ENCODE results near the gene IPCEF1. TPM values are rescaled to one million over a fixed set of nuclear protein-coding genes. Genes with fewer than 3 reads are reported as not detected.

The IPCEF1 gene
- total RNA-seq, 1 experiment from 2014 or later = 0.57 TPM

DNA sequence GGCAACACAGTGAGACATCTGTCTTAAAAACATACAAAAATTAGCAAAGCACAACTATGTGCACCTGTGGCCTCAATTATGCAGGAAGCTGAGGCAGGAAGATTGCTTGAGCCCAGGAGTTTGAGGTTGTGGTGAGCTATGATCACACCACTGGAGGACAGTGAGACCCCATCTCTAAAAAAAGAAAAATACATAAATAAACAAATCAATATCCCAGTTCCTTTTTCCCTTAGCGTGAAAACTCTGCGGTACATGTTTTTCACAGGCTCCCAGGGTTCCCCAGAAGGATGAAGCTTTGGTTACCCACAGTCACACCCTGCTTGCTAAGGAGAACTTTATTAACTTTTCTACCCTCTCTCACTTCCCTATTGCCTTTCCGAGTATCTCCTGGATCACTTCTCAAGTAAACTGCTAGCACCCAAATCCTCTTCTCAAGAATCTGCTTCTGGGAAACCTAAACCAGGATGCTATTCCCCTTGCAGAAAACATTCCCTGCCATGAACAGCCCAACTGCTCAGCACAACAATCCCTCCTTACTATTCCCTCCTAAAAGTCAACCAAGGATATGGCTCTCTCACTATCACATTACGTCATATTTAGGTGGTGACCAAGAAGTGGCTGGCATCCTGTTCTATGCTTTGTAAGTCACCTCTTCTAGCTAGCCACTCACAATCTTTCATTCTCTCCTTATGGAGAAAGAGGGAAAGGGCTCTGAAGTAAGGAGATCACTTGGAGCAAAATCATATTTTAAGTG is 122.4 kb downstream of the IPCEF1 start:
- H4K20me1 ChIP-seq (ENCODE audit: insufficient read depth) = no peaks in the 10 kb centered on the region
- TF ChIP-seq, protein P1, sequence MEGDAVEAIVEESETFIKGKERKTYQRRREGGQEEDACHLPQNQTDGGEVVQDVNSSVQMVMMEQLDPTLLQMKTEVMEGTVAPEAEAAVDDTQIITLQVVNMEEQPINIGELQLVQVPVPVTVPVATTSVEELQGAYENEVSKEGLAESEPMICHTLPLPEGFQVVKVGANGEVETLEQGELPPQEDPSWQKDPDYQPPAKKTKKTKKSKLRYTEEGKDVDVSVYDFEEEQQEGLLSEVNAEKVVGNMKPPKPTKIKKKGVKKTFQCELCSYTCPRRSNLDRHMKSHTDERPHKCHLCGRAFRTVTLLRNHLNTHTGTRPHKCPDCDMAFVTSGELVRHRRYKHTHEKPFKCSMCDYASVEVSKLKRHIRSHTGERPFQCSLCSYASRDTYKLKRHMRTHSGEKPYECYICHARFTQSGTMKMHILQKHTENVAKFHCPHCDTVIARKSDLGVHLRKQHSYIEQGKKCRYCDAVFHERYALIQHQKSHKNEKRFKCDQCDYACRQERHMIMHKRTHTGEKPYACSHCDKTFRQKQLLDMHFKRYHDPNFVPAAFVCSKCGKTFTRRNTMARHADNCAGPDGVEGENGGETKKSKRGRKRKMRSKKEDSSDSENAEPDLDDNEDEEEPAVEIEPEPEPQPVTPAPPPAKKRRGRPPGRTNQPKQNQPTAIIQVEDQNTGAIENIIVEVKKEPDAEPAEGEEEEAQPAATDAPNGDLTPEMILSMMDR (conservative IDR thresholded peaks at IDR 0.05) = no peak
- no peak for TF ChIP-seq EZH2 (IDR thresholded peaks at IDR 0.05; ENCODE audit: low read depth)
- no peaks in the 10 kb centered on the region for H3K36me3 ChIP-seq (ENCODE audit: low read depth)
- intact Hi-C loops (cut with micrococcal nuclease; ENCODE audit: unreplicated experiment) = no loop called here
- no peak overlapping the region for H2AFZ ChIP-seq
- no peaks in the 10 kb centered on the region for H3K9me3 ChIP-seq (ENCODE audit: insufficient read depth, low read depth)
- DNase-seq = no peak
- no TSS peak for BruUV-seq (replicated peaks)
- H3K9me2 ChIP-seq (ENCODE audit: insufficient read depth) = no peaks in the 10 kb centered on the region
- no peak overlapping the region for H3K27ac ChIP-seq
- H3K79me2 ChIP-seq (ENCODE audit: low read depth) = no peaks in the 10 kb centered on the region
- ChIA-PET POLR2A (ENCODE audit: unreplicated experiment) (no interaction called here), CTCF (no interaction called here)
- H3K27me3 ChIP-seq (ENCODE audit: insufficient read depth, low read depth) = no peaks in the 10 kb centered on the region
- H3K4me1 ChIP-seq (replicated peaks; ENCODE audit: insufficient read depth) = no peaks in the 10 kb centered on the region
- no peak overlapping the region for H3K4me2 ChIP-seq
- H3F3A ChIP-seq (ENCODE audit: insufficient read depth, low read depth) = no peaks in the 10 kb centered on the region
- H3K4me3 ChIP-seq = no peak overlapping the region

DNA sequence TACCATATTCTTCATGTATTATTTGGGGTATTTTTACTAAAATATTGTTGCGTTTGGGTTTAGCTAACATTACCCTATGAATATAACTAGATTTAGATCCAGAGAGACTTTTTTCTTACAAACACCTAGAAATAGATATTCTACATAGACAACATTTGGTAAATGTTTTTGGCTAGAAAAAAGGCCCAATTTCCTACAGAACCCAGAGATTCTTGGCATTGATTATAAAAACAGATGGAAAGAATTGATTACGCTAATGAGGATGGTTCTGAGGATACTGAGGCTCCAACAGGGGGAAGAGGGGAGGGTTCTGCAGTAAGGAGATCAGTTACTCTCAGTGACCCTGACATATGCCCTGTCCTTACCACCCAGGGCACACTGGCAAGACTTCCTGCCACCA is 123.2 kb downstream of the IPCEF1 start:
- Histone ChIP-seq H4K20me1 (ENCODE audit: insufficient read depth) (no peaks in the 10 kb centered on the region), H3K4me1 (replicated peaks; ENCODE audit: insufficient read depth) (no peaks in the 10 kb centered on the region), H2AFZ (no peak overlapping the region), H3K27ac (no peak overlapping the region), H3K4me2 (no peak overlapping the region), H3F3A (ENCODE audit: insufficient read depth, low read depth) (no peaks in the 10 kb centered on the region), H3K79me2 (ENCODE audit: low read depth) (no peaks in the 10 kb centered on the region), H3K9me2 (ENCODE audit: insufficient read depth) (no peaks in the 10 kb centered on the region), H3K36me3 (ENCODE audit: low read depth) (no peaks in the 10 kb centered on the region), H3K9me3 (ENCODE audit: insufficient read depth, low read depth) (no peaks in the 10 kb centered on the region), H3K27me3 (ENCODE audit: insufficient read depth, low read depth) (no peaks in the 10 kb centered on the region), H3K4me3 (no peak overlapping the region)
- CTCF ChIA-PET = no interaction called here
- no peak for DNase-seq
- BruUV-seq (replicated peaks) = no TSS peak
- POLR2A ChIA-PET (ENCODE audit: unreplicated experiment) = interaction anchor here (0.7 kb wide), 1 partner anchor 123 kb away, joined by 8 read pairs; no protein-coding TSS in a partner anchor
- TF ChIP-seq, protein P1 (conservative IDR thresholded peaks at IDR 0.05) = no peak
- no peak for TF ChIP-seq EZH2 (IDR thresholded peaks at IDR 0.05; ENCODE audit: low read depth)
- intact Hi-C loops (cut with micrococcal nuclease; ENCODE audit: unreplicated experiment) = no loop called here

DNA sequence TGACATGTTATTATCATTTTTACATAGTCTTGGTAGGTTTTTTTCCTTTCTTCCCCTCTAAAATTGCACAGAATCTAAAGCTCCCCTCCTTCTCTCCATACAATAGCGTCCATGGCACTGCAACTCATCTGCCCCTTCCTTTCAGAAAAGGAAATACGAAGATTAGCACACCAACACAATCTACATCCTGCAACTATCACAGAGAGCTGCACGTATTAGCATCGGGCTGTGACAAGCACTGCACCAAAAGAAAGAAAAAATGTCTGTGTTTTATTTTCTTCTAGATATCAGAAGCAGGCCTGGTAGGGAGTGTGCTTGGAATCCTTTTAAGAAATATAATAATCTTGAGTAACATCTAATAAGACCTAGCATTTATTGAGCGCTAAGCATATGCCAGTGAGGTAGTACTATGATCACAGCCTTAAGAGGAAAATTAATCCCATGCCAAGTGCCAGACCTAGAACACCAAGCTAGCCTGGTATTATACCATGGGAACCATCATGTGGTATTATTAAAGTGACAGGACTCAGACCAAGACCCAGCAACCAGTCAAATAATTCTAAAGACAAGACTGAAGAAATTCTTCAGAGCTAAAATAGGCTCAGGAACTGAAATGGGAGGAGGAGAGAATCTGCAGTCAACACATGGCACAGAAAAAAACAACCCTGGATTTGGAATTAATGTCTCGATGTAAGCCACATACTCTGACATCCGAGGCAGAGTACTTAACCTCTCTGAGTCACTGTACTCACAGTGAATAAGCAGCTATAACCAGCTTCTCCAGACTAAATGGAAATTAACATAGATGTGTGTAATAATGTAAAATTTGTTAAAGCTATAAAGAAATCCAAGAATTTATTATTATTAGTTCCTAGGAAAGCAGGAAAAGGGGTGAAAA is 124.3 kb downstream of the IPCEF1 start:
- intact Hi-C loops (cut with micrococcal nuclease; ENCODE audit: unreplicated experiment) = no loop called here
- BruUV-seq (replicated peaks) = no TSS peak

More for the DNA sequence above, 124.3 kb downstream of the IPCEF1 start:
- Histone ChIP-seq H3K4me3 (no peak overlapping the region), H3K4me2 (no peak overlapping the region), H3K27ac (no peak overlapping the region), H3K36me3 (ENCODE audit: low read depth) (no peaks in the 10 kb centered on the region), H3K79me2 (ENCODE audit: low read depth) (no peaks in the 10 kb centered on the region), H3K9me3 (ENCODE audit: insufficient read depth, low read depth) (no peaks in the 10 kb centered on the region), H3K9me2 (ENCODE audit: insufficient read depth) (no peaks in the 10 kb centered on the region), H3F3A (ENCODE audit: insufficient read depth, low read depth) (no peaks in the 10 kb centered on the region), H3K27me3 (ENCODE audit: insufficient read depth, low read depth) (no peaks in the 10 kb centered on the region), H3K4me1 (replicated peaks; ENCODE audit: insufficient read depth) (no peaks in the 10 kb centered on the region), H4K20me1 (ENCODE audit: insufficient read depth) (no peaks in the 10 kb centered on the region), H2AFZ (no peak overlapping the region)
- POLR2A ChIA-PET (ENCODE audit: unreplicated experiment) = no interaction called here
- CTCF ChIA-PET = no interaction called here
- no peak for TF ChIP-seq EZH2 (IDR thresholded peaks at IDR 0.05; ENCODE audit: low read depth)
- TF ChIP-seq, protein P1 (conservative IDR thresholded peaks at IDR 0.05) = no peak
- no peak for DNase-seq
